Measurements from ENCODE around the gene HMGCLL1. TPM values are rescaled to one million over a fixed set of nuclear protein-coding genes. Genes with fewer than 3 reads are reported as not detected.
A peak's percentile ranks its signal among the peaks of the same experiment; 100 is the strongest.

Gene HMGCLL1
- total RNA-seq, 6 experiments from 2014 or later: 0.13 to 0.72 (median 0.36) TPM

DNA sequence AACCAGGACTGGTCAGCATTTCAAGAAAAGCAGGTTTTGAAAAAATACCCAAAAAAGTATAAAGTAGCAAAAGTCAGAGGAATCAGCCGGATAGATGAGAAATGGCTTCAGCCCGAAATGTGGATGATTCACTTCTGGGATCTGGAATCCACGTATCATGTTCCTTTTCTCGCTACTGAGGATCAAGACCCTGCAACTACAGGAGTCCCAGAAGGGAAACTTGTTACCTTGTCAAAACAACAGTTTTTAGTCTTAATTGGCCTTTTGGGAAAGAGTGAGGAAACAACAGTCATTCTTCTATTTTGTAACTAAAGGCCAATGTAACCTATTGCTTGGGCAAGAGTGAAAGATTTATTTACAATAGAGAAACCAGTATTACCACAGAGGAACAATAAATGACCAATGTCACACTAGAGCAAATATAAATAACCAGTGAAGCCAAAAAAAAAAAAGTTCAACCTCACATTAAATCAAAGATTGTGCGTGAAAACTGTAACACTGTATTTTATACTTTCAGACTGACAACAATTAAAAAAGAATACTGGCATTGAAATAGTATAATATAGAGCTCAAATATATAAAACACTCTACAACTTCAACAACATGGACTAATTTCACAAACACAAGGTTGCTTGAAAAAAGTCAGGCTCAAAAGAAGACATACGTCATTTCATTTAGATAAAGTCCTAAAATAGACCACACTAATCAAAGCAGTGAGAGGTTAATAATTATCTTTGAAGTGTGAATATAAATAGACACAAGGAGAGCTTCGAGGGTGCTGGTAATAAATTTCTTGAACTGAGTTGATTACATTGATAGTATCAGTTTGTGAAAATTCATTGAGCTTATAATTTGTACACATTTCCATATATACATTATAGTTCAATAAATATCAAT, 135.5 kb downstream of the HMGCLL1 start:
- Histone ChIP-seq H3K4me3 (no peak overlapping the region), H3K9me3 (no peaks in the 10 kb centered on the region), H3K27ac (no peak overlapping the region), H3K27me3 (no peaks in the 10 kb centered on the region), H3K36me3 (peaks cover 0 to 5% (median 0%) of the 10 kb centered on the region in 4 donors), H3K4me1 (peaks cover 0 to 17% (median 3%) of the 10 kb centered on the region in 4 donors)
- intact Hi-C loops (cut with DNase I): no loop called here
- DNase-seq: no peak
- TF ChIP-seq POLR2A (IDR thresholded peaks at IDR 0.05) (no peak), CTCF (IDR thresholded peaks at IDR 0.05) (no peak)
- ATAC-seq: peak; percentile 54 to 85 (median 70)
- 54% methylated on average over 7 of the region's 7 CpGs for WGBS (ENCODE audit: insufficient coverage, low coverage, low lambda C conversion rate, missing lambda C conversion rate)

DNA sequence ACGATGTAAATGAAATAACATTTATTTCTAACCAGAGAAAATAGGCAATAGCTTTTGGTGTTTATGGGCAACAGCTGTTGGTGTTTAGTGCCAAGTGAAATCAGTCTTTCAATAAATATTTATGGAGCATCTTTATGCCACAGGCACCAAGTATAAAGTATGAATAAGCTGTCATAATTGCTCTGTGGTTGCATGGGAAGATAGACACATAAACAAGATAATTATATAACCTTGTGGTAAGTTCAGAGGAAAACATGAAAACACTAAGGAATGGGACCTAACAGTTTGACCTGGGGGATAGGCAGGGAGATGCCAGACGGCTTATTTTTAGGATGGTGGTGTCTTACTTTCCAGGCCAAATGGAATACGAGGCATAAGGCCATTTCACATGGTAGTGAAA, 140.8 kb downstream of the HMGCLL1 start:
- intact Hi-C loops (cut with DNase I): no loop called here
- H3K9me3 ChIP-seq: no peaks in the 10 kb centered on the region
- peaks cover 0 to 3% (median under 1%) of the 10 kb centered on the region in 4 donors for H3K4me1 ChIP-seq
- no peak overlapping the region for H3K27ac ChIP-seq
- TF ChIP-seq POLR2A (IDR thresholded peaks at IDR 0.05): no peak
- TF ChIP-seq CTCF (IDR thresholded peaks at IDR 0.05): no peak
- ATAC-seq (no peak), DNase-seq (no peak)
- no peaks in the 10 kb centered on the region for H3K27me3 ChIP-seq
- WGBS (ENCODE audit: insufficient coverage, low coverage, low lambda C conversion rate, missing lambda C conversion rate): 20% methylated on average over 3 of the region's 3 CpGs
- H3K36me3 ChIP-seq: no peaks in the 10 kb centered on the region
- no peak overlapping the region for H3K4me3 ChIP-seq

DNA sequence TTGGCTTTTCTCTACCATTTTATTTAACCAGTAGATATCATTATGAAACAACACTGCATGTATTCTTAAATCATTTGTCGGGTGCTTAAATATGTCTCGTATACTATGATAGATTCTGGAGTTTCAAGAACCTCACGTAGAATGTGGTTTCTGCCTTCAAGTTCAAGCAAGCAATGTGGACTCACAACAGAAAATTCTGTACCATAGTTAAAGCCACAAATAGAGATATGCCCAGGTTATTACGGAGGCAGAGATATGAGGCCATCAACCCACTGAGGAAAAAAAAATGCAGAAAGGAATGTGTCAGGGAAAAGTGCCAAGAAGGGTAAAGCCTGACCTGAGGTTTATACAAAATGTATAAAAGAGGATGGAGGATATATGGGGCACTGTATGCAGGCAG, 141.9 kb downstream of the HMGCLL1 start:
- 48% methylated on average over 4 of the region's 4 CpGs for WGBS (ENCODE audit: insufficient coverage, low coverage, low lambda C conversion rate, missing lambda C conversion rate)
- intact Hi-C loops (cut with DNase I): no loop called here
- TF ChIP-seq POLR2A (IDR thresholded peaks at IDR 0.05) (no peak), CTCF (IDR thresholded peaks at IDR 0.05) (no peak)
- Histone ChIP-seq H3K36me3 (no peaks in the 10 kb centered on the region), H3K27ac (no peak overlapping the region), H3K9me3 (no peaks in the 10 kb centered on the region), H3K4me1 (no peaks in the 10 kb centered on the region), H3K27me3 (no peaks in the 10 kb centered on the region), H3K4me3 (no peak overlapping the region)
- DNase-seq (no peak), ATAC-seq (no peak)

DNA sequence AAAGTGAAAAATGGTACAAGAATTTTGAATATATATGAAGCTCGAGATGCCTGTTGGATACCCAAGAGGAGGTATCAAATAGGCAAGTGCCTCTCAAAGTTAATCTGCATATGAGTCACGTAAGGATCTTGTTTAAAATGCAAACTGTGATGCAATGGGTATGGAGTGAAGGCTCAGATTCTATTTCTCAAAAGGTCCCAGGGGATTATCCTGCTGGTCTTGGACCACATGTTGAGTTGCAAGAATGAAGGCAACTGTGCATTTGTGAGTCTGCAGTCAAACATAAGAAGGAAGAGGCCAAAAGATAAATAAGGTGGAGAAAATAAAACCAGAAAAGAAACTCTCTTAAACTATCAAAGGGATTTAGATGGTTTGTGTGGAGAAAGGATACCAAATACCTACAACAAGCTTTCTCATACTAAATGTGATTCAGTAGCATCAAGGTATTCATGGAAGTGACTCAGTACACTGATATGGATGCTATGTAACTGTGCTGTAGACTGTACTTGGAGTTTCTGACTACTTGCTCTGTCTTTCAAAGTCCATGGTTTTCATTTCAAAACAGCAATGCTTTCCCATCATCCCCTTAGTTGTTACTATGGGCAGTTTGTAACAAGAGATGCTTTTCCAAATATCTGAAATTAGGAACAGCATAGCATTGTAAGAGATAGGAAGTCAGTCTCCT, 145.4 kb downstream of the HMGCLL1 start:
- Histone ChIP-seq H3K4me1 (no peaks in the 10 kb centered on the region), H3K27ac (no peak overlapping the region), H3K27me3 (no peaks in the 10 kb centered on the region), H3K36me3 (no peaks in the 10 kb centered on the region), H3K9me3 (no peaks in the 10 kb centered on the region), H3K4me3 (no peak overlapping the region)
- TF ChIP-seq CTCF (IDR thresholded peaks at IDR 0.05): no peak
- no peak for TF ChIP-seq POLR2A (IDR thresholded peaks at IDR 0.05)
- no peak for ATAC-seq
- intact Hi-C loops (cut with DNase I): no loop called here
- WGBS (ENCODE audit: insufficient coverage, low coverage, low lambda C conversion rate, missing lambda C conversion rate): 31% methylated on average over 2 of the region's 2 CpGs
- no peak for DNase-seq

Measured in right lobe of liver (tissue), 6 donors.